ENCODE results near the gene SLC8B1. TPM values are rescaled to one million over a fixed set of nuclear protein-coding genes. Genes with fewer than 3 reads are reported as not detected.

The SLC8B1 gene
- 22.8 and 23.8 TPM in 2 replicates for total RNA-seq (2022)
- Bru-seq, nascent RNA: percentile 49 among the genes with signal in this experiment
- percentile 52 among the genes with signal in this experiment for BruChase-seq, experiment 1, labeled RNA remaining after a 6-hour chase
- percentile 49 among the genes with signal in this experiment for BruChase-seq, experiment 2, labeled RNA remaining after a 2-hour chase
- long read RNA-seq, partial matches to known transcripts: 13 of 20 reads
- long read RNA-seq, other reads (novel, unspliced or antisense): 6 of 20 reads

DNA sequence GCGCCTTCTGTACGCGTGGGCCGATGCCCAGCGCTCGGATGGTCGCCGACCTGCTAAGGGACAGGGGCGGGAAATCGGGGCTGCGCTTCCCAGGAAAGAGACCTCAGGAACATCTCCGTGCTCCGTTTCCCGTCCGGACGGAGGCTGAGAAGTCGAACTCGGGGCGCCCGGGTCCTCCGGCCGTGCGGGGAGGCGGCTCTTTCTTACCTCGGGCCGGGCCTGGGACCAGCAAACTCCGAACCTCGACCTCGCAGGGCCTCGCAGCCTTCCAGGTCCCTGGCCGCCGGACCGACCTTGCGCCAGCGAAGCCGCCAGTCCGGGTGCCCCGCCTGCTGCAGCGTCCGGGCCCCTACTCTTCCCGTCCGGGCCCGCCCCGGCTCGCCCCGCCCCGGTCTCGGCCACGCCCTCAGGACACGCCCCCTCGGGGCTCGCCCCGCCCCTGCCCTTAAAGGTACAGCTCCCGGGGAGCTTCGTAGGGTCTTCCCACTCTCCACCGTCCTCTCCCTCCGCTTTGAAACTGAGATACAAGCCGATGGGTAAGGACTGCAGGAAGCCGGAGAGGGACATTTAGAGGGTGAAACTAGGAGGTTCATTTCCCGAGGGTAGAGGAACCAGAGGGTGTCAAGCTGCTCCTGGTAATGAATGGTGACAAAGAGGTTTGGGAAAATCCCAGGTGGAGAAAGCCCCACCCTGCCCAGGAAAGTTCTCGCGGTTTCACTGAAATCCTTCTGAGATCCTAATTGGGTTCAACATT, at the start of gene SLC8B1:
Gene SLC8B1 (minus strand): TSS at position 324 of the 754 bp plus-strand sequence. CDS start 2,231 bp downstream, outside the sequence.
- Mint-ChIP-seq H3K36me3 (ENCODE audit: insufficient read depth, unreplicated experiment) (peaks cover 22% of the 10 kb centered on the region), H3K4me3 (ENCODE audit: low read depth, unreplicated experiment) (peak within 1 kb of the TSS; percentile 93), H3K9me3 (ENCODE audit: low read depth, unreplicated experiment) (no peaks in the 10 kb centered on the region), H3K4me1 (ENCODE audit: low read depth, unreplicated experiment) (peaks cover 15% of the 10 kb centered on the region), H3K27me3 (ENCODE audit: unreplicated experiment) (peaks cover 8% of the 10 kb centered on the region), H3K27ac (ENCODE audit: unreplicated experiment) (peak within 1 kb of the TSS; percentile 34)
- intact Hi-C loops (cut with micrococcal nuclease; ENCODE audit: unreplicated experiment): no loop called here
- CTCF ChIA-PET: interaction anchor here (0.6 to 1.2 kb wide), 3 partner anchors 23 to 412 kb away, joined by 4 to 8 read pairs (median 6); partner anchors contain the start of gene SDSL
- peak; percentile 94 for DNase-seq
- BruUV-seq (replicated peaks): TSS peak; percentile 77
- TF ChIP-seq, protein P1, sequence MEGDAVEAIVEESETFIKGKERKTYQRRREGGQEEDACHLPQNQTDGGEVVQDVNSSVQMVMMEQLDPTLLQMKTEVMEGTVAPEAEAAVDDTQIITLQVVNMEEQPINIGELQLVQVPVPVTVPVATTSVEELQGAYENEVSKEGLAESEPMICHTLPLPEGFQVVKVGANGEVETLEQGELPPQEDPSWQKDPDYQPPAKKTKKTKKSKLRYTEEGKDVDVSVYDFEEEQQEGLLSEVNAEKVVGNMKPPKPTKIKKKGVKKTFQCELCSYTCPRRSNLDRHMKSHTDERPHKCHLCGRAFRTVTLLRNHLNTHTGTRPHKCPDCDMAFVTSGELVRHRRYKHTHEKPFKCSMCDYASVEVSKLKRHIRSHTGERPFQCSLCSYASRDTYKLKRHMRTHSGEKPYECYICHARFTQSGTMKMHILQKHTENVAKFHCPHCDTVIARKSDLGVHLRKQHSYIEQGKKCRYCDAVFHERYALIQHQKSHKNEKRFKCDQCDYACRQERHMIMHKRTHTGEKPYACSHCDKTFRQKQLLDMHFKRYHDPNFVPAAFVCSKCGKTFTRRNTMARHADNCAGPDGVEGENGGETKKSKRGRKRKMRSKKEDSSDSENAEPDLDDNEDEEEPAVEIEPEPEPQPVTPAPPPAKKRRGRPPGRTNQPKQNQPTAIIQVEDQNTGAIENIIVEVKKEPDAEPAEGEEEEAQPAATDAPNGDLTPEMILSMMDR (IDR thresholded peaks at IDR 0.05; ENCODE audit: unreplicated experiment): no peak

DNA sequence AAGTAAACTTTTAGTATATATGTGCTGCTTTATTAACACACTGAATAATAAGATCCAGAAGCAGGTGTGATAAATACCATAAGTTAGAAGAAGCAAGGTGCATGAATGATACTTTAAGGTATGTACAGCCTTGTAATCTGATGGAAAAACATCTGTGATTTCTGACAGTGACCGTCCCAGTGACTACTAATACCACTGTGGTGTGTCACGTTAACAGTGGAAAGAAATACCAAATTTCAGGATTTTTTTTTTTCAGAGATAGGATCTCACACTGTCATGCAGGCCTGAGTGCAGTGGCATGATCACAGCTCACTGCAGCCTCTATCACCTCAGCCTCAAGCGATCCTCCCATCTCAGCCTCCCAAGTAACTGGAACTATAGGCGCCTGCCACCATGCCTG, 47.3 kb upstream of the SLC8B1 start:
- Mint-ChIP-seq H3K27me3 (ENCODE audit: unreplicated experiment) (no peaks in the 10 kb centered on the region), H3K36me3 (ENCODE audit: insufficient read depth, unreplicated experiment) (no peaks in the 10 kb centered on the region), H3K27ac (ENCODE audit: unreplicated experiment) (no peak overlapping the region), H3K9me3 (ENCODE audit: low read depth, unreplicated experiment) (no peaks in the 10 kb centered on the region), H3K4me3 (ENCODE audit: low read depth, unreplicated experiment) (no peak overlapping the region), H3K4me1 (ENCODE audit: low read depth, unreplicated experiment) (no peaks in the 10 kb centered on the region)
- TF ChIP-seq, protein P1 (IDR thresholded peaks at IDR 0.05; ENCODE audit: unreplicated experiment): no peak
- no peak for DNase-seq
- no TSS peak for BruUV-seq (replicated peaks)
- CTCF ChIA-PET: interaction anchor here (0.6 to 0.7 kb wide), 2 partner anchors 56 to 1138 kb away, joined by 3 read pairs; no protein-coding TSS in a partner anchor
- intact Hi-C loops (cut with micrococcal nuclease; ENCODE audit: unreplicated experiment): no loop called here

DNA sequence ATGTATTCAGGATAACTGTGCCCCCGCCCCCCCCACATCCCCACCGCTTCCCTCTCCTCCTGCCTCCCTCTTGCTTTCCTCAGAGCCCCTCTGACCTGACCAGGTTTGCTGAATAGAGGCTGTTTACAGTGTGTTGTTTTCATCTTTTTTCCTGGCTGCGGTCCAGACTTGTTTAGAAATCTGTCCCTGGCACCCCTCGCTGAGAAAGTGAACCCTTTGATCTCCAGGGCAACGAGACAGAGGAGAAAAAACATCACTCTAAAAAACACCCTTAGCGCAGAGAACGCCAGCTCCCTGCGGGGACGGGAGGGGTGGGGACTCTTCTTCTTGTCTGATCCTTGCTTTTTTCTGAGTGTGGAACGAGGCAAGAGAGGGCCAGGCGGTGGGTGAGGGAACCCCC, 46.3 kb upstream of the SLC8B1 start:
- CTCF ChIA-PET: no interaction called here
- no peaks in the 10 kb centered on the region for H3K4me1 Mint-ChIP-seq (ENCODE audit: low read depth, unreplicated experiment)
- H3K36me3 Mint-ChIP-seq (ENCODE audit: insufficient read depth, unreplicated experiment): no peaks in the 10 kb centered on the region
- no peaks in the 10 kb centered on the region for H3K9me3 Mint-ChIP-seq (ENCODE audit: low read depth, unreplicated experiment)
- no peak overlapping the region for H3K4me3 Mint-ChIP-seq (ENCODE audit: low read depth, unreplicated experiment)
- intact Hi-C loops (cut with micrococcal nuclease; ENCODE audit: unreplicated experiment): no loop called here
- no TSS peak for BruUV-seq (replicated peaks)
- H3K27ac Mint-ChIP-seq (ENCODE audit: unreplicated experiment): no peak overlapping the region
- H3K27me3 Mint-ChIP-seq (ENCODE audit: unreplicated experiment): no peaks in the 10 kb centered on the region
- no peak for DNase-seq
- TF ChIP-seq, protein P1 (IDR thresholded peaks at IDR 0.05; ENCODE audit: unreplicated experiment): no peak

DNA sequence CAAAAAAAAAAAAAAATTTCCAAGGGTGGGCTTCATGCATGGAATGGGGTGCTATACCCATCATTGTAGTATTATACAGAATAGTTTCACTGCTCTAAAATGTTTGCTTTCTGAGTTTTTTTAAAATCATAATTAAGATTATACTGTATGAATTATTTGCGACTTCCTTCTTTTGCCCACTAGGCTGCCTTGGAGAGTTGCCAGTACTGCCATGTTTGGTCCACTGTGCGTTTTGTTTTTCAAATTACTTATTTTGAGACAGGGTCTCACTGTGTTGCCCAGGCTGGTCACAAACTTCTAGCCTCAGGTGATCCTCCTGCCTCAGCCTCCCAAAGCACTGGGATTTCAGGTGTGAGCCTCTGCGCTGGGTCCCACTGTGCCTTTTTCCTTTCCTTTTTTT, 43.4 kb upstream of the SLC8B1 start:
- H3K27ac Mint-ChIP-seq (ENCODE audit: unreplicated experiment): no peak overlapping the region
- H3K4me1 Mint-ChIP-seq (ENCODE audit: low read depth, unreplicated experiment): no peaks in the 10 kb centered on the region
- CTCF ChIA-PET: interaction anchor here (0.5 kb wide), 1 partner anchor 29 kb away, joined by 3 read pairs; no protein-coding TSS in a partner anchor
- H3K9me3 Mint-ChIP-seq (ENCODE audit: low read depth, unreplicated experiment): no peaks in the 10 kb centered on the region
- BruUV-seq (replicated peaks): no TSS peak
- no peak for DNase-seq
- intact Hi-C loops (cut with micrococcal nuclease; ENCODE audit: unreplicated experiment): no loop called here
- TF ChIP-seq, protein P1 (IDR thresholded peaks at IDR 0.05; ENCODE audit: unreplicated experiment): no peak
- no peak overlapping the region for H3K4me3 Mint-ChIP-seq (ENCODE audit: low read depth, unreplicated experiment)
- H3K36me3 Mint-ChIP-seq (ENCODE audit: insufficient read depth, unreplicated experiment): no peaks in the 10 kb centered on the region
- H3K27me3 Mint-ChIP-seq (ENCODE audit: unreplicated experiment): no peaks in the 10 kb centered on the region
